Subcutaneous abdominal adipose tissue (tissue), 5 donors: ENCODE data around the gene PCCA.
"Not testable (repeated sequence)": the region's sequence is repeated elsewhere in the genome, so short reads cannot be mapped to it uniquely, and the experiment has no call there.

Experiments
- H3K27ac ChIP-seq: one replicate; pipeline ENCODE4 v1.7.0; 2013; ENCODE audit warnings: low read depth, mild to moderate bottlenecking, inconsistent platforms, low read length, moderate library complexity
- H3K27me3 ChIP-seq, 5 donors: one replicate each; pipeline ENCODE4 v1.7.0; 2013; ENCODE audit warnings: low read length in 5 of 5, inconsistent platforms in 1 of 5; ENCODE audit not compliant: control insufficient read depth in 5 of 5, insufficient read depth in 4 of 5
- H3K36me3 ChIP-seq, 5 donors: one replicate each; pipeline ENCODE4 v1.7.0; 2013; ENCODE audit warnings: low read length in 5 of 5; ENCODE audit not compliant: control insufficient read depth in 5 of 5, insufficient read depth in 5 of 5
- H3K4me1 ChIP-seq, 5 donors: one replicate each; pipeline ENCODE4 v1.7.0; 2013; ENCODE audit warnings: low read length in 5 of 5, mild to moderate bottlenecking in 3 of 5, moderate library complexity in 1 of 5; ENCODE audit not compliant: control insufficient read depth in 5 of 5, insufficient read depth in 5 of 5
- H3K4me3 ChIP-seq, 5 donors: one replicate each; pipeline ENCODE4 v1.7.0; 2013; ENCODE audit warnings: low read length in 5 of 5, low read depth in 1 of 5
- H3K9ac ChIP-seq, 5 donors: one replicate each; pipeline ENCODE4 v1.7.0; 2013; ENCODE audit warnings: low read length in 5 of 5, mild to moderate bottlenecking in 4 of 5, moderate library complexity in 3 of 5
- H3K9me3 ChIP-seq, 5 donors: one replicate each; pipeline ENCODE4 v1.7.0; 2013; ENCODE audit warnings: low read length in 5 of 5; ENCODE audit not compliant: control insufficient read depth in 5 of 5
- donor health status: healthy.
- donor health status: healthy.
- donor health status: healthy.
- donor health status: healthy.
- donor health status: healthy.

PCCA gene

DNA sequence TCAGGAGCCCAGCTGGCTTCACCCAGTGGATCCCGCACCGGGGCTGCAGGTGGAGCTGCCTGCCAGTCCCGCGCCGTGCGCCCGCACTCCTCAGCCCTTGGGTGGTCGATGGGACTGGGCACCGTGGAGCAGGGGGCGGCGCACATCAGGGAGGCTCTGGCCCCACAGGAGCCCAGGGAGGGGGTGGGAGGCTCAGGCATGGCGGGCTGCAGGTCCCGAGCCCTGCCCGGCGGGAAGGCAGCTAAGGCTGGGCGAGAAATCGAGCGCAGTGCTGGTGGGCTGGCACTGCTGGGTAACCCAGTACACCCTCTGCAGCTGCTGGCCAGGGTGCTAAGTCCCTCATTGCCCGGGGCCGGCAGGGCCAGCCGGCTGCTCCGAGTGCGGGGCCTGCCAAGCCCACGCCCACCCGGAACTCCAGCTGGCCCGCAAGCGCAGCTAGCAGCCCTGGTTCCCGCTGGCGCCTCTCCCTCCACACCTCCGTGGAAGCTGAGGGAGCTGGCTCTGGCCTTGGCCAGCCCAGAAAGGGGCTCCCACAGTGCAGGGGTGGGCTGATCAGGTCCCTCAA is 135.2 kb downstream of the PCCA start:
- H3K4me3 ChIP-seq, H3K9me3 ChIP-seq, H3K4me1 ChIP-seq, H3K36me3 ChIP-seq, H3K27me3 ChIP-seq, H3K27ac ChIP-seq, H3K9ac ChIP-seq: not testable (repeated sequence)

DNA sequence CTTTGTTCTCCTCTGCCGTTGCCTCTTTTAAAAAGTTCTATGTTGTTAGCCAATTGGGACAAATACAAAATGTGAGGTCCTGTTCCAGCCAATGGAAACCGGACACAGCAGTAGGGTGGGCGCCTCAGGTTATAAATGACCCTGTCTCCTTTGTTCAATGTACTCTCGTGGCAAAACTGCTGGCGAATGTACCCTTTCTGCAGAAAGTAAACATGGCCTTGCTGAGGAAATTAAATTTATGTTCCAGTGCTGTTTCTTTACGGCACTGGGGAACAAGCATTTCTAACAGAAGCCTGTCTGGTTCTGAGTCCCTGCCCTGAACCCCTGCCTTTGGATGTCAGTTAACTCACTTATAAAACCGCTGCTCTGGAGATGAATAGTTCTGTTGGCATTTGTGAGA is 140.7 kb downstream of the PCCA start:
- Histone ChIP-seq H3K27ac (no peak overlapping the region), H3K27me3 (no peaks in the 10 kb centered on the region), H3K4me3 (no peak overlapping the region), H3K4me1 (peaks cover 0 to 12% (median 6%) of the 10 kb centered on the region in 5 donors), H3K9ac (no peak overlapping the region), H3K9me3 (no peaks in the 10 kb centered on the region), H3K36me3 (no peaks in the 10 kb centered on the region)

DNA sequence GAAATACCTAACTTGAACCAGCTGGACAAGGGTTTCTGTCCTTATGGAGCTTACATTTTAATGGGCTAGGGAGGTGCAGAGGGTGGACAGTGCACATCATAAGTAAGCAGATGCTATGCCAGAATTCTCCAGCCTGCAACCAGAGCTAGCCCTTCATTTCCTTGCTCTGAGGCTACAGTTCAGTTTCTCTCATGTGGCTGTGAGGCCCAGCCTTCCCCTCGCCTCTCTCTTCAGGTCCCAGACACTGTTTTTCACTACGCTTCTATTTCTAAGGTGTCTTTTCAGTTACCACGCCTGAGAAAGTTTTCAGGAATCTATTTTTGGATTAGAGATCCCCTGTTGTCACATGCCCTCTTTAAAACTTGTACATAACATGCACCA is 141.9 kb downstream of the PCCA start:
- H3K9ac ChIP-seq = no peak overlapping the region
- H3K27me3 ChIP-seq = no peaks in the 10 kb centered on the region
- peaks cover 0 to 22% (median 16%) of the 10 kb centered on the region in 5 donors for H3K4me1 ChIP-seq
- no peaks in the 10 kb centered on the region for H3K36me3 ChIP-seq
- H3K4me3 ChIP-seq = no peak overlapping the region
- H3K9me3 ChIP-seq = no peaks in the 10 kb centered on the region
- H3K27ac ChIP-seq = no peak overlapping the region

DNA sequence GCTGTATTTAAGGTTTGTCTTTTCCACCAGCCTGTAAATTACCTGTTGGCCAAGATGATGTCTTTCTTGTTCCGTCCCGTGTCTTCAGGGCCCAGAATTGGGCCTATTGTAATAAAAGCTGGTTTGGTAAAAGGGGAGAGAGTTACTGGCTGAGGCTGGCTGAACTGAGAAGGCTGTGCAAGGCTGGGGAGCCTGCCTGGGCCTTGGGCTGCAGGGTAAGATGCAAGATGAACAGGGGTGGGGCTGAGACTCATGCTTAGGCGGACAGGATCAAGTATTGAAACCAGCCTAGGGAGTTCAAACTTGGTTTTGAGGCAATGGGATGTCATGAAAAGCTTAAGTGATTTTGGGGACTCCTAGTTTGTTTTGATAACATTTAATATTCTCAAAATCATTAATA is 142.3 kb downstream of the PCCA start:
- Histone ChIP-seq H3K4me3 (no peak overlapping the region), H3K9ac (no peak overlapping the region), H3K27ac (no peak overlapping the region)

DNA sequence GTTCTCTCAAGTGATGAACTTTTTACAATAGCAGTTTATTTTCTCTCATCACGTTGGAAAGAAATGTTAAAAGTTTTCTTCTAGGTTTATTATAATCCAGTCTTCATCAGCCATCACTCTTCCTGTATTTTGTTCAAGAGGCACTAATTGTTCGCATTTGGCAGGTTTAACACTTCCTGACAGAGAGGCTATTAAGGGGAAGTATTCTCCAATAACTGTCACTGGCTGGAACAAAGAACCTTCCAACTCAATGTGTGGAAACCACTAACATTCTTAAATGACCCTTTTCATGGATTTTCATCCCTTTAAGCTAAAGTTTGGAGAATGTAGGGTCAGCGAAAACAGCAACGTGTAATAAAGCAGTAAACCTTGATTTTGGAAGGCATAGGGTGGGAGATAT is 145.1 kb downstream of the PCCA start:
- Histone ChIP-seq H3K9me3 (no peaks in the 10 kb centered on the region), H3K27ac (no peak overlapping the region), H3K4me1 (peaks cover 0 to 24% (median 17%) of the 10 kb centered on the region in 5 donors), H3K27me3 (no peaks in the 10 kb centered on the region), H3K36me3 (peaks cover 0 to 8% (median 0%) of the 10 kb centered on the region in 5 donors), H3K4me3 (no peak overlapping the region), H3K9ac (no peak overlapping the region)

More for the DNA sequence above, 142.3 kb downstream of the PCCA start:
- no peaks in the 10 kb centered on the region for H3K27me3 ChIP-seq
- no peaks in the 10 kb centered on the region for H3K36me3 ChIP-seq
- peaks cover 0 to 24% (median 17%) of the 10 kb centered on the region in 5 donors for H3K4me1 ChIP-seq
- no peaks in the 10 kb centered on the region for H3K9me3 ChIP-seq

DNA sequence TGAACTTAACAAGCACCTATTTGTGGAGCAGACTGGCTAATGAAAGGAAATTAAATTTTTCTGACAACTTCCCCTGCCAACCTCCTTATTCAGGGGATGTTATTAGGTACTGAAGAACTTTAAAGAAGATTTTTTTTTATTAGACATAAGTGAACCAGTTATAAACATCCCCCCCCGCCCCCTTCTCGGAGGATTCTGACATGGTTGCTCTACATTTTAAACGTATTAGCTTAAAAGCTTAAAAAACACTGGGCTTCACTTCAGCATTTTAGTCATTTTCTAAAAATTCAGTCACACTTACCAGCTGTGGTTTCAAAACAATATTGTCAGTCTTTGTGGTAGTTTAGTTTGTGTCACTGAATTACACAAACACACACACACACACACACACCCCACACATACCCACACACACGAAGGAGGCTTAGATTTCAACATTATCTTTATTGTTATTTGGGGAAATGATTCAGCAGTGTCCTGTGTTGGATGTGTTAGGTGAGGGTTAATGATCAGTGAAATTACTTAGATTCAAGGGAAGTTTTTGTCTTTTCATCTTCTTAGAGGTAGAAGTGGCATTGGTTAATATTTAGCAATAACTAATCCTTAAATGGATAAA is 145.7 kb downstream of the PCCA start:
- Histone ChIP-seq H3K9ac (no peak overlapping the region), H3K4me1 (peaks cover 0 to 24% (median 17%) of the 10 kb centered on the region in 5 donors), H3K27me3 (no peaks in the 10 kb centered on the region), H3K27ac (no peak overlapping the region), H3K4me3 (no peak overlapping the region), H3K36me3 (peaks cover 0 to 8% (median 0%) of the 10 kb centered on the region in 5 donors), H3K9me3 (no peaks in the 10 kb centered on the region)

DNA sequence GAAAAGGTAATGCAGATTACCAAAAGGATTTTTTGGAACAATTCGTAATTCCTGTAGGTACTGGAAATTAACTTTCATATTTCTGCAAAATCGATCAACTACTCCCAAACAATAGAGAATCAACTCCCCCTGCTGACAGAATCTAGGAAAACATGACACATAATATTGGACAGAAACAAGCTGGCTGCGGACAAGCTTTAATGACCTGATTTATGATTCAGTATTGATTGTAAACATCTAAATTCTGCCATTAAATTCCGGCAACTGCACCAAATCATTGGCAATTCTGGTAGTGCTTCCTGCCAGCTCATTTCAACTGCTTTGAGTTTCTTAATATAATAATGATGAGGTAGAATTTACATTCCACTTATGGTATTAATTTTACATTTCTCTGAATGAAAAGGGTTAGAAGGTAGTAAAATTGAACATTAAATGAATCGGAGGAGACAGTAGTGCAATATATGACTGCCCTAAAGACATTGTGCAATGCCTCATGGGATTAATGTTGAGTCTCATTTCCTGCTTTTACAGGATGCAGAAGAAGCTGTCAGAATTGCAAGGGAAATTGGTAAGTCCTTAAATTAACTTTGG is 146.5 kb downstream of the PCCA start:
- peaks cover 0 to 8% (median 0%) of the 10 kb centered on the region in 5 donors for H3K36me3 ChIP-seq
- peaks cover 0 to 18% (median 14%) of the 10 kb centered on the region in 5 donors for H3K4me1 ChIP-seq
- no peak overlapping the region for H3K9ac ChIP-seq
- H3K27ac ChIP-seq = no peak overlapping the region
- H3K9me3 ChIP-seq = no peaks in the 10 kb centered on the region
- H3K27me3 ChIP-seq = no peaks in the 10 kb centered on the region
- no peak overlapping the region for H3K4me3 ChIP-seq

DNA sequence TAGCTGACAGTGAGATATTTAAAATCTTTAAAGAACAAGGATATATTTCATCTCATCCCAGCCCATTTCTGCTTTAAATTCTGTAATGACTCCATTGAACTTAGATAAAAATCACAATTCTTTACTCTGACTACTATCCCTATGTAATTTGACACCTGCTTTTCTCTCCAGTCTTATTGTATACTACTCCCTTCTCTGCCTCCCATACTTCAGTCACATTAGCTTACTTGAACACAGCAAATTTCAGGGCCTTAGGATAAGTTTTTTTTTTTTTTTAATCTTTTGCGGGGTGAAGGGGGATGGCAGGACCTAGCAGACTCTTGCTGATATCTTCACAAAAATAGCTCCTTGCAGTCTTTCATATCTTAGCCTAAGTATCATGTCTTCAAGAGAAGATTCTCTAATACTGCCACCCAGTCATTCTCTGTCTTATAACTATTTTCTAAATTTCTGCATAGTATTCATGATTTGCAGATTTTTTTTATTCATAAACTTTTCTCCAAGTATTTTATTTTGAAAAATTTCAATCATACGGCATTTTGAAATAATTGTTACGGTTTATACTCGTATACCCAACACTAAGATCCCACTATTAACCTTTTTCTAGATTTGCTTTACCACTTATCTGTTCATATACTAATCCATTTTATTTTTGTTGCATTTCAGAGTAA is 151.4 kb downstream of the PCCA start:
- Histone ChIP-seq H3K9me3 (no peaks in the 10 kb centered on the region), H3K27me3 (no peaks in the 10 kb centered on the region), H3K4me3 (no peak overlapping the region), H3K9ac (no peak overlapping the region), H3K27ac (no peak overlapping the region), H3K4me1 (peaks cover 0 to 17% (median 5%) of the 10 kb centered on the region in 5 donors), H3K36me3 (peaks cover 0 to 8% (median 0%) of the 10 kb centered on the region in 5 donors)

DNA sequence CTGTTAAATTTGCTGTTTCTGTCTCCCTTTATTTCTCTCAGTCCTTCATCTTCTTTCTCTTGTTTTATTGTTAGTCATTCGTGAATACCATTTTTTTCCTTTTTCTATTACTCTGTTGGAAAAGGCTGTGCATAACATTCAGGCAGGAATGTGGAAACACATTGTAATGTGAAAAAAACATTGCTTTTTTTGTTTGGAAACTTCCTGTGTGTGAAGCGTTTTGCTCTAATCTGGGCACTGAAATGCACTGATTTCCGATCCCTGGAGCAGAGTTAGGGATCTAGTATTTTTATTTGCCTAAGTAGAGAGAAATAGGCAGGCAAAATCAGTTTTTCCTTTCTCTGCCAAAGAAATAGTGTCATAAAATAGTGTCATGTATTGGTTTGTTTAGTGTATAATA is 155.5 kb downstream of the PCCA start:
- no peak overlapping the region for H3K4me3 ChIP-seq
- H3K9ac ChIP-seq = no peak overlapping the region
- no peaks in the 10 kb centered on the region for H3K27me3 ChIP-seq
- H3K36me3 ChIP-seq = peaks cover 0 to 3% (median 0%) of the 10 kb centered on the region in 5 donors
- no peak overlapping the region for H3K27ac ChIP-seq
- peaks cover 0 to 10% (median 0%) of the 10 kb centered on the region in 5 donors for H3K4me1 ChIP-seq
- H3K9me3 ChIP-seq = peaks cover 0 to 6% (median 4%) of the 10 kb centered on the region in 5 donors

DNA sequence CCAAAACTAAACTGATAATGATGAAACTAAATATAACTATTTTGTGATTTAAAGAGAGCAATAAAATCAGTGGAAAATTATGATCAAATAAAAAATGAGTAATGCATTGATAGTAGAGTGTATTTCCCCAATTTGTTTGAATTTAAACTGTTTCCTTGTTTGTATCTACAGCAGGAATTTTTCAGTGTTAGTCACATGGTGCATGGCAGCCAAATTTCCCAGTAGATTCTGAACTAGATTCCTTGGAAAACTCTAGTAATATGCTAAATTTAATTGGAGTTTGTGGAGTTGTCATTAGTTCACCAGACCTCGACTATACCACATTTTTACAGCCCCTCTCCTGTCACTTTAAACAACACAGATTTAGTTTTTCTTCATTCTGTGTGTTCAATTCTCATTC is 156.2 kb downstream of the PCCA start:
- H3K36me3 ChIP-seq = peaks cover 0 to 3% (median 0%) of the 10 kb centered on the region in 5 donors
- H3K4me3 ChIP-seq = no peak overlapping the region
- H3K9ac ChIP-seq = no peak overlapping the region
- H3K4me1 ChIP-seq = peaks cover 0 to 10% (median 0%) of the 10 kb centered on the region in 5 donors
- peaks cover 0 to 6% (median 4%) of the 10 kb centered on the region in 5 donors for H3K9me3 ChIP-seq
- H3K27me3 ChIP-seq = no peaks in the 10 kb centered on the region
- H3K27ac ChIP-seq = no peak overlapping the region
